Mesendoderm (in vitro differentiated cells): ENCODE data around the gene SLC44A5.

Experiments used
- DNase-seq: peaks from one replicate; pipeline ENCODE4 v3.0.0; 2013
- H2AK5ac ChIP-seq: 2 replicates; pipeline ENCODE4 v1.6.1; 2013; ENCODE audit warnings: low read length, inconsistent platforms
- H2BK120ac ChIP-seq: 2 replicates; pipeline ENCODE4 v1.6.1; 2013; ENCODE audit warnings: low read depth, mild to moderate bottlenecking, low read length, moderate library complexity, mixed read lengths
- H2BK15ac ChIP-seq: replicated peaks from 2 replicates; pipeline ENCODE4 v1.6.1; 2013; ENCODE audit warnings: low read depth, mild to moderate bottlenecking, moderate library complexity
- H2BK5ac ChIP-seq: 2 replicates; pipeline ENCODE4 v1.6.1; 2013; ENCODE audit warnings: low read length, inconsistent platforms
- H3K18ac ChIP-seq: 2 replicates; pipeline ENCODE4 v1.6.1; 2013; ENCODE audit warnings: mild to moderate bottlenecking, low read length, mixed read lengths
- H3K23ac ChIP-seq: one replicate; pipeline ENCODE4 v1.6.1; 2013; ENCODE audit warnings: low read length
- H3K27ac ChIP-seq: 2 replicates; pipeline ENCODE4 v1.5.1; 2013; ENCODE audit warnings: low read depth, mild to moderate bottlenecking, inconsistent platforms, low read length, moderate library complexity
- H3K27me3 ChIP-seq: 2 replicates; pipeline ENCODE4 v1.6.1; 2013; ENCODE audit warnings: low read length, control low read depth, mild to moderate bottlenecking, inconsistent platforms; ENCODE audit not compliant: insufficient read depth, poor library complexity
- H3K36me3 ChIP-seq: 2 replicates; pipeline ENCODE4 v1.6.1; 2013; ENCODE audit warnings: low read length, inconsistent platforms; ENCODE audit not compliant: control insufficient read depth, insufficient read depth
- H3K4ac ChIP-seq: one replicate; pipeline ENCODE4 v1.6.1; 2013; ENCODE audit warnings: low read depth, mild to moderate bottlenecking, low read length, moderate library complexity
- H3K4me1 ChIP-seq: 2 replicates; pipeline ENCODE4 v1.6.1; 2013; ENCODE audit warnings: low read depth, low read length, inconsistent platforms; ENCODE audit not compliant: control insufficient read depth
- H3K4me2 ChIP-seq: 2 replicates; pipeline ENCODE4 v1.6.1; 2013; ENCODE audit warnings: low read length
- H3K4me3 ChIP-seq: 2 replicates; pipeline ENCODE4 v1.5.1; 2013; ENCODE audit warnings: mild to moderate bottlenecking, low read length
- H3K56ac ChIP-seq: one replicate; pipeline ENCODE4 v1.6.1; 2013; ENCODE audit warnings: low read length
- H3K79me1 ChIP-seq: 2 replicates; pipeline ENCODE4 v1.6.1; 2013; ENCODE audit warnings: low read length, inconsistent platforms
- H3K79me2 ChIP-seq: 2 replicates; pipeline ENCODE4 v1.6.1; 2013; ENCODE audit warnings: mild to moderate bottlenecking, low read length; ENCODE audit not compliant: control insufficient read depth, insufficient read depth
- H3K9ac ChIP-seq: 2 replicates; pipeline ENCODE4 v1.6.1; 2013; ENCODE audit warnings: low read length, inconsistent platforms
- H4K5ac ChIP-seq: one replicate; pipeline ENCODE4 v1.6.1; 2013; ENCODE audit warnings: low read length
- H4K8ac ChIP-seq: one replicate; pipeline ENCODE4 v1.6.1; 2013; ENCODE audit warnings: low read depth, mild to moderate bottlenecking, control low read depth, low read length, moderate library complexity
- WGBS: extraction: QIAGEN DNeasy Blood & Tissue Kit; methylation state at CpG from one replicate; pipeline ENCODE4 v1.1.7; 2013; ENCODE audit warnings: low lambda C conversion rate, missing lambda C conversion rate; ENCODE audit not compliant: insufficient coverage; ENCODE audit errors: extremely low coverage; 5-methylcytosine and 5-hydroxymethylcytosine counted together

The SLC44A5 gene

GRCh38 chr1:75237316-75237715 lies 373.6 kb downstream of the SLC44A5 start:
- no peak overlapping the region for H2BK15ac ChIP-seq
- H3K36me3 ChIP-seq, result no peaks in the 10 kb centered on the region
- H2BK120ac ChIP-seq, result no peak overlapping the region
- DNase-seq, result no peak
- H3K27me3 ChIP-seq, result no peaks in the 10 kb centered on the region
- H3K4me1 ChIP-seq, result no peaks in the 10 kb centered on the region
- no peak overlapping the region for H4K5ac ChIP-seq
- no peak overlapping the region for H3K4me3 ChIP-seq
- no peak overlapping the region for H3K4me2 ChIP-seq
- no peak overlapping the region for H3K23ac ChIP-seq
- no peaks in the 10 kb centered on the region for H3K79me2 ChIP-seq
- no peak overlapping the region for H3K27ac ChIP-seq
- H3K56ac ChIP-seq, result no peak overlapping the region
- no peak overlapping the region for H3K9ac ChIP-seq
- no peaks in the 10 kb centered on the region for H3K79me1 ChIP-seq
- H3K4ac ChIP-seq, result no peak overlapping the region
- no peak overlapping the region for H2BK5ac ChIP-seq
- no peak overlapping the region for H2AK5ac ChIP-seq
- H4K8ac ChIP-seq, result no peak overlapping the region
- H3K18ac ChIP-seq, result no peak overlapping the region

- DNase-seq, result peak; percentile 31
- no peaks in the 10 kb centered on the region for H3K79me1 ChIP-seq
- H3K56ac ChIP-seq, result no peak overlapping the region
- H3K27ac ChIP-seq, result no peak overlapping the region
- H3K4me2 ChIP-seq, result no peak overlapping the region
- no peaks in the 10 kb centered on the region for H3K27me3 ChIP-seq
- H4K8ac ChIP-seq, result no peak overlapping the region
- no peak overlapping the region for H3K9ac ChIP-seq
- no peaks in the 10 kb centered on the region for H3K79me2 ChIP-seq
- no CpG with 5 or more reads among the region's 3 CpGs for WGBS
- no peak overlapping the region for H3K18ac ChIP-seq
- no peaks in the 10 kb centered on the region for H3K4me1 ChIP-seq
- H3K23ac ChIP-seq, result no peak overlapping the region
- no peaks in the 10 kb centered on the region for H3K36me3 ChIP-seq
- H3K4me3 ChIP-seq, result no peak overlapping the region
- H2AK5ac ChIP-seq, result no peak overlapping the region
- no peak overlapping the region for H4K5ac ChIP-seq
- H2BK120ac ChIP-seq, result no peak overlapping the region
- H2BK5ac ChIP-seq, result no peak overlapping the region
- no peak overlapping the region for H2BK15ac ChIP-seq
- no peak overlapping the region for H3K4ac ChIP-seq
Measured at GRCh38 chr1:75234562-75234961, 376.4 kb downstream of the SLC44A5 start.

GRCh38 chr1:75233302-75233929 lies 377.5 kb downstream of the SLC44A5 start:
- Histone ChIP-seq H3K27me3 (no peaks in the 10 kb centered on the region), H3K4me3 (no peak overlapping the region), H3K9ac (no peak overlapping the region), H3K79me2 (no peaks in the 10 kb centered on the region), H3K36me3 (no peaks in the 10 kb centered on the region), H2AK5ac (no peak overlapping the region), H3K56ac (no peak overlapping the region), H3K4me1 (no peaks in the 10 kb centered on the region), H3K23ac (no peak overlapping the region), H4K8ac (no peak overlapping the region), H3K4me2 (no peak overlapping the region), H4K5ac (no peak overlapping the region), H2BK120ac (no peak overlapping the region), H3K27ac (no peak overlapping the region), H2BK5ac (no peak overlapping the region), H3K4ac (no peak overlapping the region), H3K18ac (no peak overlapping the region), H3K79me1 (no peaks in the 10 kb centered on the region), H2BK15ac (no peak overlapping the region)
- peak; percentile 47 for DNase-seq
- no CpG with 5 or more reads among the region's 11 CpGs for WGBS

GRCh38 chr1:75220072-75220471 lies 390.8 kb downstream of the SLC44A5 start:
- H2BK5ac ChIP-seq, result no peak overlapping the region
- H3K23ac ChIP-seq, result no peak overlapping the region
- no peaks in the 10 kb centered on the region for H3K79me1 ChIP-seq
- no CpG with 5 or more reads among the region's 3 CpGs for WGBS
- H4K5ac ChIP-seq, result no peak overlapping the region
- H3K4me1 ChIP-seq, result no peaks in the 10 kb centered on the region
- H3K9ac ChIP-seq, result no peak overlapping the region
- no peak overlapping the region for H3K4me2 ChIP-seq
- H3K4ac ChIP-seq, result no peak overlapping the region
- DNase-seq, result no peak
- no peak overlapping the region for H2BK15ac ChIP-seq
- H3K36me3 ChIP-seq, result no peaks in the 10 kb centered on the region
- no peak overlapping the region for H3K18ac ChIP-seq
- H2AK5ac ChIP-seq, result no peak overlapping the region
- no peaks in the 10 kb centered on the region for H3K27me3 ChIP-seq
- no peak overlapping the region for H3K4me3 ChIP-seq
- no peak overlapping the region for H3K27ac ChIP-seq
- H2BK120ac ChIP-seq, result no peak overlapping the region
- no peak overlapping the region for H4K8ac ChIP-seq
- no peak overlapping the region for H3K56ac ChIP-seq
- no peaks in the 10 kb centered on the region for H3K79me2 ChIP-seq

GRCh38 chr1:75214017-75214416 lies 396.9 kb downstream of the SLC44A5 start:
- no peaks in the 10 kb centered on the region for H3K79me2 ChIP-seq

GRCh38 chr1:75211648-75212047 lies 399.3 kb downstream of the SLC44A5 start:
- H2BK120ac ChIP-seq, result no peak overlapping the region
- H3K4me2 ChIP-seq, result no peak overlapping the region
- no peak overlapping the region for H3K56ac ChIP-seq
- no peaks in the 10 kb centered on the region for H3K4me1 ChIP-seq
- no peak overlapping the region for H3K4ac ChIP-seq
- no peak overlapping the region for H3K18ac ChIP-seq
- H2BK5ac ChIP-seq, result no peak overlapping the region
- no peak overlapping the region for H4K5ac ChIP-seq
- no peak overlapping the region for H2BK15ac ChIP-seq
- WGBS, result 100% methylated on average over 1 of the region's 1 CpG
- no peak overlapping the region for H3K4me3 ChIP-seq
- no peak overlapping the region for H3K9ac ChIP-seq
- H3K27me3 ChIP-seq, result no peaks in the 10 kb centered on the region
- H4K8ac ChIP-seq, result no peak overlapping the region
- H3K27ac ChIP-seq, result no peak overlapping the region
- no peak overlapping the region for H2AK5ac ChIP-seq
- H3K79me1 ChIP-seq, result no peaks in the 10 kb centered on the region
- DNase-seq, result no peak
- no peak overlapping the region for H3K23ac ChIP-seq
- no peaks in the 10 kb centered on the region for H3K79me2 ChIP-seq
- no peaks in the 10 kb centered on the region for H3K36me3 ChIP-seq

More at GRCh38 chr1:75214017-75214416, 396.9 kb downstream of the SLC44A5 start:
- H3K18ac ChIP-seq, result no peak overlapping the region
- no peak overlapping the region for H4K5ac ChIP-seq
- H3K23ac ChIP-seq, result no peak overlapping the region
- H3K4me3 ChIP-seq, result no peak overlapping the region
- H2BK120ac ChIP-seq, result no peak overlapping the region
- H2BK15ac ChIP-seq, result no peak overlapping the region
- H3K4me1 ChIP-seq, result no peaks in the 10 kb centered on the region
- no peak overlapping the region for H3K9ac ChIP-seq
- no peak overlapping the region for H3K4me2 ChIP-seq
- no peak overlapping the region for H3K4ac ChIP-seq
- no peaks in the 10 kb centered on the region for H3K36me3 ChIP-seq
- no peak overlapping the region for H4K8ac ChIP-seq
- no peak overlapping the region for H2AK5ac ChIP-seq
- H2BK5ac ChIP-seq, result no peak overlapping the region
- H3K79me1 ChIP-seq, result no peaks in the 10 kb centered on the region
- no peak overlapping the region for H3K56ac ChIP-seq
- no peak for DNase-seq
- H3K27me3 ChIP-seq, result no peaks in the 10 kb centered on the region
- H3K27ac ChIP-seq, result no peak overlapping the region
